Stomach (tissue), 9 donors: Measurements from ENCODE around the gene SEC24D. TPM values are rescaled to one million over a fixed set of nuclear protein-coding genes. Genes with fewer than 3 reads are reported as not detected.

Experiments
- DNase-seq, 2 donors: peaks; one replicate each; pipeline versions ENCODE4 v3.0.0 to v3.0.0-alpha.2; 2013 to 2019
- H3K27ac ChIP-seq, 5 donors: fragments of 200-600 bp in 4 of 5; sonication (generic) in 4 of 5; one replicate each; pipeline ENCODE4 v1.5.1; 2013 to 2019; ENCODE audit warnings: mild to moderate bottlenecking in 1 of 5, moderate library complexity in 1 of 5
- H3K27me3 ChIP-seq, 3 donors: fragments of 200-600 bp; sonication (generic); one replicate each; pipeline ENCODE4 v1.5.1; 2017 to 2019; ENCODE audit warnings: mixed run types in 1 of 3
- H3K36me3 ChIP-seq, 4 donors: fragments of 200-600 bp; sonication (generic); 1 replicate in 3 of 4; 2 replicates in 1 of 4; pipeline ENCODE4 v1.5.1; 2016 to 2019
- H3K4me1 ChIP-seq, 4 donors: fragments of 200-600 bp; sonication (generic); one replicate each; pipeline ENCODE4 v1.5.1; 2016 to 2019
- H3K4me3 ChIP-seq, 4 donors: fragments of 200-600 bp; sonication (generic) in 3 of 4; one replicate each; pipeline ENCODE4 v1.5.1; 2016 to 2019; ENCODE audit warnings: mild to moderate bottlenecking in 1 of 4
- H3K9me3 ChIP-seq, 4 donors: fragments of 200-600 bp; sonication (generic); one replicate each; pipeline ENCODE4 v1.5.1; 2016 to 2019
- CTCF ChIP-seq, 7 experiments: fragments of 450-650 bp in 4 of 7; fragments of 200-600 bp in 3 of 7; sonication (generic) in 3 of 7; IDR thresholded peaks; one replicate each; pipeline ENCODE4 v1.5.1; 2016 to 2019; ENCODE audit warnings: antibody characterized with exemption in 7 of 7, control low read depth in 2 of 7, mild to moderate bottlenecking in 1 of 7
- EP300 ChIP-seq: sonication (generic); formaldehyde crosslinking; IDR thresholded peaks from one replicate; pipeline ENCODE4 v1.6.1; 2017; ENCODE audit warnings: antibody characterized with exemption
- POLR2A ChIP-seq, 4 donors: fragments of 450-650 bp; IDR thresholded peaks; one replicate each; pipeline ENCODE4 v1.6.1; 2016; ENCODE audit warnings: antibody characterized with exemption in 4 of 4, control low read depth in 2 of 4, mild to moderate bottlenecking in 1 of 4, moderate library complexity in 1 of 4
- POLR2AphosphoS5 ChIP-seq, 3 donors: sonication (generic); formaldehyde crosslinking; IDR thresholded peaks; one replicate each; pipeline ENCODE4 v1.6.1; 2016; ENCODE audit warnings: antibody characterized with exemption in 3 of 3
- WGBS, 5 donors: extraction: QIAGEN DNeasy Blood & Tissue Kit in 3 of 5; methylation state at CpG; one replicate each; pipeline versions ENCODE4 v1.1.5 to v1.1.7; 2013 to 2018; 5-methylcytosine and 5-hydroxymethylcytosine counted together
- intact Hi-C: fragments of 100-400 bp; cut with DNase I; formaldehyde crosslinking; loops from one replicate; pipeline ENCODE4 v1.15.1; 2023; ENCODE audit warnings: low total_unique reads
- polyA plus RNA-seq, 3 donors: library from polyadenylated mRNA; stranded (reverse); fragments of 200-250 nt; gene quantifications; one replicate each; pipeline ENCODE4 v1.2.3, GENCODE V29; 2013
- total RNA-seq, 5 donors: library from RNA; depleted of rRNA; stranded (reverse); fragments of >200 nt; gene quantifications; one replicate each; pipeline versions ENCODE4 v1.1.0 to v1.2.3, GENCODE V29; 2014 to 2016
- donor health status: healthy with polysubstance abuse.
- donor health status: Bipolar disorder and iron deficiency.
- donor health status: healthy.

SEC24D gene
- total and polyA plus RNA-seq, 8 donors: 6.7 to 132 (median 29.0) TPM

- no peak overlapping the region for H3K27ac ChIP-seq
- TF ChIP-seq POLR2AphosphoS5 (IDR thresholded peaks at IDR 0.05): no peak
- TF ChIP-seq CTCF (IDR thresholded peaks at IDR 0.05): no peak
- no peak for TF ChIP-seq EP300
- TF ChIP-seq POLR2A (IDR thresholded peaks at IDR 0.05): no peak
- H3K9me3 ChIP-seq: no peaks in the 10 kb centered on the region
- H3K36me3 ChIP-seq: no peaks in the 10 kb centered on the region
- H3K4me3 ChIP-seq: no peak overlapping the region
- no peaks in the 10 kb centered on the region for H3K27me3 ChIP-seq
- no peak for DNase-seq
- 76 to 85% (median 78%) methylated on average over 2 of the region's 2 CpGs for WGBS, 5 donors
- intact Hi-C loops: no loop called here
- H3K4me1 ChIP-seq: no peaks in the 10 kb centered on the region
Measured at GRCh38 chr4:118676128-118676527, 159.8 kb downstream of the SEC24D start.

Other genes starting within 250 kb of the SEC24D start
- gene METTL14, start 150.7 kb downstream of the SEC24D start, total RNA-seq: 10 to 100 TPM in 3 of 5 donors, 1 to 10 TPM in 2; 1.8 to 71.4 (median 12.5) TPM
- 10 to 100 TPM in 1 of 3 donors, 1 to 10 TPM in 2; 6.8 to 11.2 (median 7.9) TPM for gene METTL14, start 150.7 kb downstream of the SEC24D start, polyA plus RNA-seq
- 100 to 1,000 TPM; 114 to 644 (median 427) TPM for gene SYNPO2, start 52.7 kb upstream of the SEC24D start, total RNA-seq
- 10 to 100 TPM; 24.8 to 83.4 (median 34.5) TPM for gene SYNPO2, start 52.7 kb upstream of the SEC24D start, polyA plus RNA-seq